IPS-NIHi11 (cell line): ENCODE data around the gene PGRMC2.

ENCODE experiments used
- DNase-seq: peaks from one replicate; pipeline ENCODE4 v3.0.0; 2012; ENCODE audit warnings: mixed read lengths, low spot score

Gene PGRMC2

GRCh38 chr4:128298852-128299251 lies 11.2 kb upstream of the PGRMC2 start:
- no peak for DNase-seq

- DNase-seq, result no peak
Observed at GRCh38 chr4:128298146-128298758, 10.6 kb upstream of the PGRMC2 start.

GRCh38 chr4:128295255-128295654 lies 7.6 kb upstream of the PGRMC2 start:
- DNase-seq, result peak; percentile 10

GRCh38 chr4:128294464-128294863 lies 6.9 kb upstream of the PGRMC2 start:
- DNase-seq, result no peak

GRCh38 chr4:128292349-128292748 lies 4.7 kb upstream of the PGRMC2 start:
- DNase-seq, result no peak

- no peak for DNase-seq
Observed at GRCh38 chr4:128291096-128291495, 3.5 kb upstream of the PGRMC2 start.

GRCh38 chr4:128290526-128290925 lies 2.9 kb upstream of the PGRMC2 start:
- DNase-seq, result no peak

- DNase-seq, result no peak
Observed at GRCh38 chr4:128289523-128290158, 2.0 kb upstream of the PGRMC2 start.

GRCh38 chr4:128288689-128289106 lies 1.1 kb upstream of the PGRMC2 start:
- no peak for DNase-seq

GRCh38 chr4:128287871-128288688 lies 467 bp upstream of the PGRMC2 start:
- DNase-seq, result peak; percentile 97

- DNase-seq, result peak; percentile 30
Observed at GRCh38 chr4:128286474-128287058, 1.0 kb downstream of the PGRMC2 start.

- DNase-seq, result no peak
Observed at GRCh38 chr4:128285085-128285997, 2.3 kb downstream of the PGRMC2 start.

- DNase-seq, result no peak
Observed at GRCh38 chr4:128284317-128284716, 3.3 kb downstream of the PGRMC2 start.

- no peak for DNase-seq
Observed at GRCh38 chr4:128283071-128283470, 4.5 kb downstream of the PGRMC2 start.

- no peak for DNase-seq
Observed at GRCh38 chr4:128282516-128282915, 5.1 kb downstream of the PGRMC2 start.

GRCh38 chr4:128281354-128281753 lies 6.3 kb downstream of the PGRMC2 start:
- no peak for DNase-seq

- no peak for DNase-seq
Observed at GRCh38 chr4:128279624-128280225, 7.9 kb downstream of the PGRMC2 start.

GRCh38 chr4:128277856-128278255 lies 9.8 kb downstream of the PGRMC2 start:
- DNase-seq, result no peak

GRCh38 chr4:128275346-128275745 lies 12.3 kb downstream of the PGRMC2 start:
- no peak for DNase-seq

- no peak for DNase-seq
Observed at GRCh38 chr4:128271551-128271950, 16.1 kb downstream of the PGRMC2 start.

GRCh38 chr4:128268970-128269369 lies 18.6 kb downstream of the PGRMC2 start:
- DNase-seq, result no peak
